Neural cell (in vitro differentiated cells): Measurements from ENCODE around the gene SOD3.

ENCODE experiments used
- CTCF ChIP-seq: fragments of 450-650 bp; IDR thresholded peaks from 2 replicates; pipeline ENCODE4 v1.5.1; 2014; ENCODE audit warnings: antibody characterized with exemption, mild to moderate bottlenecking, moderate library complexity; ENCODE audit not compliant: poor library complexity, severe bottlenecking
- EP300 ChIP-seq: fragments of 450-650 bp; conservative IDR thresholded peaks from 2 replicates; pipeline ENCODE4 v1.6.1; 2014; ENCODE audit warnings: antibody characterized with exemption, mild to moderate bottlenecking, moderate library complexity; ENCODE audit not compliant: poor library complexity, severe bottlenecking
- EZH2 ChIP-seq: fragments of 200-600, 300-800 bp; shearing (Covaris generic), sonication (generic); IDR thresholded peaks from 2 replicates; pipeline ENCODE4 v1.6.1; 2014; ENCODE audit warnings: antibody characterized with exemption, low read length, borderline replicate concordance, mild to moderate bottlenecking; ENCODE audit not compliant: insufficient read depth, poor library complexity, severe bottlenecking
- POLR2AphosphoS5 ChIP-seq: IDR thresholded peaks from 2 replicates; pipeline ENCODE4 v1.6.1; 2012
- RAD21 ChIP-seq: fragments of 450-650 bp; conservative IDR thresholded peaks from 2 replicates; pipeline ENCODE4 v1.6.1; 2014; ENCODE audit warnings: antibody characterized with exemption, mild to moderate bottlenecking, moderate library complexity
- REST ChIP-seq: IDR thresholded peaks from 2 replicates; pipeline ENCODE4 v1.6.1; 2012; ENCODE audit warnings: borderline replicate concordance
- SMC3 ChIP-seq: fragments of 450-650 bp; conservative IDR thresholded peaks from 2 replicates; pipeline ENCODE4 v1.6.1; 2014; ENCODE audit warnings: antibody characterized with exemption, mild to moderate bottlenecking, moderate library complexity; ENCODE audit not compliant: poor library complexity
- TAF1 ChIP-seq: IDR thresholded peaks from 2 replicates; pipeline ENCODE4 v1.6.1; 2012; ENCODE audit warnings: low read depth

GRCh38 chr4:24820541-24820940, 25.2 kb downstream of the SOD3 start:
- TF ChIP-seq CTCF (no peak), TAF1 (no peak), RAD21 (no peak), REST (no peak), EP300 (no peak), SMC3 (no peak), POLR2AphosphoS5 (no peak), EZH2 (no peak)
